GM19438 (cell line): ENCODE results near the gene GOLGA6A.
A peak's percentile ranks its signal among the peaks of the same experiment; 100 is the strongest.
"Not testable (repeated sequence)": the region's sequence is repeated elsewhere in the genome, so short reads cannot be mapped to it uniquely, and the experiment has no call there.

Experiments
- ATAC-seq: cut with Tn5 transposase; IDR thresholded peaks from one replicate; pipeline ENCODE4 v1.9.1; 2021; ENCODE audit warnings: low read depth; ENCODE audit not compliant: unreplicated experiment

The GOLGA6A gene

DNA sequence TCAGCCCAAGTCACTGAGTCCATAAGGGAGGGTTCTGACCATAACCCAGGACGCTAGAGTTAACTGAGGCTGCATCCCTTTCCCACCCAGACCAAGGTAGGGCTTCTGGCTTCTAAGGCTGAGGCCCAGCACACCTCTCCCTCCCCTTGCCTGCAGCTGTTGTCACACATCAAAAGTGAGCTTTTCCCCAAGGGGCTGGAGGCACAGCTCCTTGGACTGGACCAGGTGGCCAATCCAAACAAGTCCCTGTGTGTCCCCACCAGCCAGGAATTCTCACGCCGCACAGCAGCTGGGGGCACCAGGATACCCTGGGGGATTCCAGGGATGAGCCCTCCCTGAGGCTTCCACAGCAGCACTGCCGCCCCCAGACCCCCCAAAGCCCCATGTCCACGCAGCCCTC is 25.8 kb upstream of the GOLGA6A start:
- no peak for ATAC-seq

DNA sequence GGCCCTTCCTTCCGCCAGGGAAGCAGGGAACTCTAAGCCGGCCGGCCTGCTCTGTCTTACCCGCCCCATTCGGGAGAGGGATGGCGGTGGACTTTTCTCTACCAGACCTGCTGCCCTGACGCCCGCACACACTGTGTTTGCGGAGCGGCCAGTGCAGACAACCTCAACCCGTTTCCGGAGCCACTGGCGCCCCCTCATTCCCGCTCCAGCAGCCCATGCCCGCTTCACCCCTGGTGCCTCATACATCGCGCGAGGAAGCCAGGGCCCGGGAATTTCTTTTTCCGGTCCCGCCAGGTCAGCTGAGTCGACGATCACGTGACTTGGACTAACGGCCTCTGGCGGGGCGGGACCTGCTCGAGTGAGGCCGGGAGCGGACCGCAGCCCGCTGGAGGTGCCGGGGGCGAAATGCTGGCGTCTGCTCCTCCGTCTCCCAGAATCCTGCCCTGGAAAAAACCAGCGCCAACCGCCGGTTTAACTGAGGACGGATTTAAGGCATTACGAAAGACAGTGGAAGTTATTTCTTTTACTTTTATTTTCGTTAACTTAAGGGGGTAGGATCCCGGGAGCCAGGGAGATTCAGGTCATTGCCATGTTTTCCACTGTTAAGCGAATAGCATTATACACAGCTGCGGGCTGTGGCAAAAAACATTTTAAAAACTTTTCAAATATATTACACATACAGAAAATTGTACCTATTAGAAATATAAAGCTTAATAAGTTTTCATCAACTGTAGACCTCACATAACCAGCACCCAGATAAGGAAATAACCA is 17.8 kb upstream of the GOLGA6A start:
- ATAC-seq, result peak; percentile 94

DNA sequence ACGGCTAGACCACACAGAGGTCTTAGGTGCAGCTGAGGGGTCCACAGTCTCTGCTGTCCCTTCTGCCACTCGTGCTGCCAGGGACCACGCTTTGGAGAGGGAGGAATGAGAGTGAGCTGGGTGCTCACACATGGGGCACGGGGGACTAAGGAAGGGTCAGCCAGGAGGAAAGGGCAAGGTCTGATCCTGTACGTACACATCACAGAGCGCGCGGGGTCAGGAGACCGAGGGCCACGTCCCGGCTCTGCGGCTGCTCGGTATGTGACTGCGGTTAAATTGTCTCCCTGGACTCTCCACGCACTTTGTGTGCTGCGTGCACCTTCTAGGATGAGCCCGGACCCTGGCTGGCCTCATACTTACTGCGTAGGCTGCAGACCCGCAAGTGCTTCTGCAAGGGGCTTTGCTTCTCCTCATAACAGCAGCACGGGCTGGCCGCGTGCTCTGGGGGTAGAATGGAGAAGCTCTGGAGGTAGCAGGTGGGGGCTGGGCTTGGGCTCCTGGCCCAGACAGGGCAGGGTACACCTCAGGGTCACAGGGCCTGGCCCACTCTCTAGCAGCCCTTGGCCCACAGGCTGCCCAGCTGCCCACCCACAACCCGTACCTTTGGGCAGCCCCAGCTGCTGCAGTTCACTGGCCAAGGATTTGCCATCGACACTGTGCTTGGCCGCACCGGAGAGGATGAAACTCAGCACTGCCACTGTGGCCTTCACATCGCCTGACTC is 14.6 kb upstream of the GOLGA6A start:
- not testable (repeated sequence) for ATAC-seq

DNA sequence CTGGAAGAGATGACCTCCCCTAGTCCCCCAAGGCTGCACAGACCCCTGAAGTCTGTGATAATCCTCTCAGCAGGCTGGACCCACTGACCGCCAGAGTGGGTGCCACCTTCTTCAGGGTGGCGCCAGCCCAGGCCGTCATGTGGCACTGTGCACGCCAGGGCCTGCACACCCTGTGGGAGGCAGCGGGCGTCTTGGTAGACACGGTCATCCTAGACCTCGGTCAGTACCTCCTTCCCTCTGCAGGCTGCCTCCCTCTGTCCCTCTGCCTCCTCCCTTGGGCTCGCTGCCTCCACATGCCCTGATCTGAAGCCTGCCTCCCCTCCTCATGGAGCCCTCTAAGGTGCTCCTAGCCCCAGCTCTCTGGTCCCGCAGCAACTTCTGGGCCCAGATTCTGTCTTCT is 13.3 kb upstream of the GOLGA6A start:
- ATAC-seq, result not testable (repeated sequence)

DNA sequence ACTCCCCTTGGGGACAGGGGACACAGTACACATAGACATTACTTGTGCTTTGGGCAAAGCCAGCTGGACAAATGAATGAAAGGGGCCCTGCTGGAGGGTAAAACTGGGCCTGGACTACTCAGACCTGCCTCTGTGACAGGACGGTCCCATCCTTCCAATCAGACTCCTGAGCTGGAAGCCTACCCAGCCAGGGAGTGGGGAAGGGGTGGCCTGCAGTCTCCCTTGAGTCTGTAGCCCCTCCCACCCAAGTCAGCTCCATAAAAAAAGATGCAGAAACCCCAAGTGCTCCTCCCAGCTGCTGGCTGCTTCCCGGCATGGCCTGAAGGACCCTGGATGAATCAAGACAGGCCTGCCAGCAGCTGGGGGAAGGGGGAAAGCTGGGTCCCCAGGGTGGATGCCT is 12.2 kb upstream of the GOLGA6A start:
- ATAC-seq, result not testable (repeated sequence)

DNA sequence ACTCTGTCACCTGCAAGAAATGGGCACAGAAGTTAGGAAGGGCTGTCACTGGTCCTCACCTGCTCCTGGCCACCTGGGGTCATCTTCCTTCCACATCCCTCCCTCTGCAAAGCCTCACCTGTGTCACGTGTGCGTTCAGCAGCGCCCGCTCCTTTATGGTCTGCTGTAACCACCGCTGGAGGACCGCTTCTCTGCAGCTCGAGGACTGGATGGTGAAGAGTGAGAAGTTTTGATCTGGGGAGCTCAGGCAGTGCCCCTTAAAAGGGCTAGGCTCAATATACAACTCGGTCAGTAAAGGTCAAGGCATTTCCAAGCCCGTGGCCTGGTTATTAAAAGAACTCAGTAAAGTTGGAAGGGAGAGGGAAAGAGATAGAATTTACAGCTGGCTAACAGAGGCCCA is 6.6 kb downstream of the GOLGA6A start:
- not testable (repeated sequence) for ATAC-seq

DNA sequence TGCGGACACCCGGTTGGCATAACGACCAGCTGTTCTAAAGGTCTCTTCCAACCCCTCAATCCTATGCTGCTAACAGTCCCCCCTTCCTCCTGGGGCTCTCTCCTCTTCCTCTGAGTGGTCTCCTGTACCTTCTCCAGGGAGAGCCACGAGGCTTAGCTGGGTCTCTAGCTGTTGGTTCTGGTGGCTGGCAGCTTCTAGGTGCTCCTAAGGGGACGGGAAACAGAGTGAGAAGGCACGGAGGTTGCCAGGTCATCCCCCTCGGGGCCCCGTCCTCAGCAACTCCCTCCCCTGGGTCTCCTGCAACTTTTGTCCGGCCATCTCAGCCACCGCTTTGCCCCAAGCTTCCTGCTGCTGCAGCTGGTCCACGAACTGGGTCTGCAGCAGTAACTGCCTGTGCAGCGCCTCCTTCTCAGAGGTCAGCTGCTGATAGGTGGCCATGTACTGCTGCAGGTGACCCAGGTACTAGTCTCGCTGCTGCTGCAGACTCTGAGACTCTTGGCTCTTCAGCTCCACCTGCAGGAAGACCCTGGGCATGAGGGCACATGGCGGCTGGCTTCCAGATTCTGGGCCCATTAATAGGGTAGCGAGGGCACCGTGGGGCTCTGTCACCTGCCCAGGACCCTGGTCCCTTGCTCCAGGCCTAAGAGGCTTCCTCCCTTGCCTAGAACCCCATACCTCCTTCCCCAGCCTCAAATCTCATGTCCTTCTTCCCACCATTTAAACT is 9.6 kb downstream of the GOLGA6A start:
- not testable (repeated sequence) for ATAC-seq

DNA sequence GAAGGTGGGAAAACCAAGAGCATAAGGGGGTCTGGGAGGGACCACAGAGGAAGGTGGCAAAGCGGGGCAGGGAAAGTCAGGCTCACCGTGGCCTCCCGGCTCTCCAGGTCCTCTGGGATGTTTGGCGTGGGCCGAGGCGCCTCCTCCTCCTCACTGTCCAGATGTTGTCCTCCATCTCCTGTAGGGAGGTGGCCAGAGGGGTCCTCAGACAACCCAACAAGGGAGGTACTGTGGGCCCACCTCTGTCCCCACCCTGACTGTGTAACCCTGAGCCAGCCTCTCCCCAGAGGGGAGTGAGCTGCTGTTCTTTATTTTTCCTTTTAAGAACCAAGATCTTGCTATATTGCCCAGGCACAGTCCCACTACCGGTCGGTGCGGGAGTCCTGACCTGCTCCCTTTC is 10.2 kb downstream of the GOLGA6A start:
- ATAC-seq, result not testable (repeated sequence)

DNA sequence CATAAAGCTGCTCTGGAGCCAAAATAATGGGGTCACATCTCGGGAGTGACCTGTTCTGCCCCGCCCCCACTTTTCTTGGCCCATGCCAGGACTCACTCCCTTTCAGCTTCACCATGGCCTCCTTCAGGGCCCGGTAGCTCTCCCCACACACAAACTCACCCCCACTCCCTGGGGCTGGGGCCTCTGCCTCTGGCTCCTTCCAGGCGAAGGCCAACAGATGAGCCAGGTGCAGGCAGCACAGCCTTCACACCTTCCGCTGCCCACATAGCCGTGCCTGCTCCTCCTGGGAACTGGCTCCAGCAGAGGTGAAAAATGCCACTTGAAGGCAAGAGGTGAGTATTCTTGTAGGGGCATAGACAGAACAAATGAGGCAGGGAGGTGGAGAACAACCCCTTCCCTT is 10.7 kb downstream of the GOLGA6A start:
- ATAC-seq, result not testable (repeated sequence)

DNA sequence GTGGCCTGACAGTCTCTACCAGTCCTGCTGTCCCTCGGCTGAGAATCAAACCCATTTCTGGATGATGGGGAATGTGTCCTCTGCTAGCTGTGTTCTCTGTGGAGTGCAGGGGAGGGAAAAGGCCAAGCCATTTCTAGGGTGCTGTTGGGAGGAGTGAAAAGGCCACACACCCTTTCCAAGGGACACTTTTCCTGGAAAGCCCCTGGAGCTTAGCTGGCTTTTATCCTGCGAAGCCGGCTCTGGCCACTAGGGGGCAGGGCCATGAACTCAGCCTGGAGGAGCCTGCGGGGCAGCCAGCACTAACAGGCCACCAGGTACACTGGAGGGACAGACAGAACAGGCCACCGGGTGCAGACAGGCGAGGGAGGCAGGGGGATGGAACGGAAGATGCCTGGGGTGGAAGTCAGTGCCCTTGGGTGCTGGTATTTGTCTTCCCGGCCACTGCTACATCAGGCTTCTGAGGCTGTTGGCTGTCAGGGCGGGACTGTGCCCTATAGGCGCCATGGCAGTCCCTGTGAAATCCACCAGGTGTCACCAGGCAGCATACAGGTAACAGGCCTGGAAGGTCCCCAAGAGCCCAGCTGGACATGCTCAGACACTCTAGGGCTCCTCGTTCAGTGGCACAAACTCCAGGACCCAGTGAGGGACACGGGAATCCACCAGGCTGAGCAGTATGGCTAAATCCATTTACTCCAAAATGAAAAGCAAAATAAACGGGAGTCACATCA is 16.5 kb downstream of the GOLGA6A start:
- peak; percentile 74 for ATAC-seq

DNA sequence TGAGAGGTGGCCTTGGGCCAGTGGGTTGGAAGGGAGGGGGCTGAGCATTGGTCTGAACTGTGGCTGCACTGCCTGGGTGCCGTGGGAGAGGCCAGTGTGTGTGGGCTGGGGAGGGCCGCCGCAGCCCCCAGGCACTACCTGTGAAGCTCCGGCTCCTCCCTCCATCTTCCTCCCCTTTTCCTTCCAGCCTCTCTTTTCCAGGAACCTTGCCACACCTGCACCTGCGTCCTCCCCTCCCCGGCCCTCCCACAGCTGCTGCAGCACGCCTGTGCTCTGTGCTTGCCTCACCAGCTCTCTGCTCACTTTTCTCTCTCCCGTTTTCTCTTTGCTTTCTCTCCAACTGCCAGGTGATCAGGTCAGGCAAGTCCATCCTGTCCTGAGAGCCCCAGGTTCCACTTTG is 17.5 kb downstream of the GOLGA6A start:
- ATAC-seq, result not testable (repeated sequence)

DNA sequence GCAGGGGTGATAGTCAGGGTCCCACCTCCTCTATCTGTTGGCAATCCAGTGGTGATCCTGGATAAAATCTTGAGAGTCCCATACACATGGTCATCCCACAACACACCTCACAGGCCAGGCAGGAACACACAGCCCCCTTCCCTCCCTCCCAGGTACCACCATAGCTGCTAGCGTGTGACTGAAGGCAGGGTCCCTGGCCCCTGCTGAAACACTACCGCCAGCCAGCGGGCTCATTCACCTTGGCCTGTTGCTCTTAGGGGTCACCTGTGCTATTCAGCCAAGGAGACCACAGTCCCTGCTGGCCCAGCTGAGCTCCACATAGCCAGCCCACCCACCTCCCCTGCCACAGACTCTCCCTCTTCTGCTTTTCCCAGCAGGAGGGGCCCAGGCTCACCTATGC is 18.2 kb downstream of the GOLGA6A start:
- ATAC-seq, result not testable (repeated sequence)

DNA sequence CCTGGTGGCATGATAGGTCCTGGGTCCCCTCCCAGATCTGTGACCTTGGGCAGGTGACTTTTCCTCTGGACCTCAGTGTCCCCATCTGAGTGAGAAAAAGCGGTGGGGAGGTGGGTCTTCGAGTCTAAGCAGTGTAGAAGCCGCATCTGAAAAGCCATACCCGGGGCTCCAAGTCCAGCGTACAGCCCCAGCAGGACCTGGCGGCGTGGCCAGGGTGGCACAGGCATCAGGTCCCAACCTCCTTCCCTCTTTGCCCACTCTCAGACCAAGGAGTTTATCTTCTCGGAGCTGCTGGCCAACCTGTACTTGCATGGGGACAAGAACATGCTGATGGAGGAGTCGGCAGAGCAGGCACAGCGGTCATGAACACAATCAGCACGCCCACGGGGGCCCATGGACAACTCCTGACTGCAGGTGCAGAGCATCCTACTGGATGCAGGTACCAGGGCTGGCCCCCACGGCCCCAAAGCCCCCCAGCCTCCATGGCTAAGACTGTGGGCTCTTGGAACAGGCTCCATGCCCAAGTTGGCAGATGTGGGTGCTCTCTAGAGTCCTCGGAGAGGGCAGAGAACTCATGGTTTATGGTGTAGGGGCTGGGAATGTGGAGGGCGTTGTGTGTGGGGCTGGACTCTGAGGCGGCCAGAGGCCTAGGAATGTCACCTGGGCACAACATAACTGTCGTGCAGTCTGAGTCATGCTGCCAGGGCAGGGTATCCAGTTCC is 18.8 kb downstream of the GOLGA6A start:
- ATAC-seq, result not testable (repeated sequence)

DNA sequence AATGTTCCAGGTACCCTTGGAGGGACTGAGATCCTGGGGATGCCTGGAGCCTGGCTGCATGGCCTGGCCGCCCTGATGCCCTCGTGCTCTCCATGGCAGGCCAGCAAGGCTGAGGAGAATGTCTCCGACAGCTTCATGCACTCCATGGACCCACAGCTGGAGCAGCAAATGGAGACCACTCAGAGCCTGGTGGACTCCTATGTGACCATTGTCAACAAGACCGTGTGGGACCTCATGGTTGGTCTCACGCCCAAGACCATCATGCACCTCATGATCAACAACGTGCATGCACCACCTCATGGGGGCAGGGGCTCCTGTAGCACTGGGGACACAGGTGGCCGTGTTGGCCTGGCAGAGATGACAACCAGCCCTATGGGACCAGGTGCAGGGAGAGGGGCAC is 19.7 kb downstream of the GOLGA6A start:
- no peak for ATAC-seq

DNA sequence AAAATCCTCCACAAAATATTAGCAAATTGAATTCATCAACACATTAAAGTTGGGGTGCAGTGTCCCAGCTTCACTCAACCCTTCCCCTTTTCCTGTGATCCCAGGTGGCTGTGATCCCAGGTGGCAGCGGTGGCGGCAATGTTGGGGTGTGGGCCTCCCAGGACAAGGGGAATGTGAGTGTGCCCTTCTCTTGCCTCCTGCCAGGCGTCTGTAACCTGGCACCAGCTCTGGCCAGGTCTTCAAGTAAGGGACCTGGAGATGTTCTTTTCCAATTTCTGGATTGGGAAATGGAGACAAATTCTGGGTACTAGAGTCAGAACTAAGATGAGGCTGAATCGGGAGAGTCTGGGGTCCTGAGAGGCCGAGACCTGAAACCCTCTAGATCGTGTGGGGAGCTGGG is 20.1 kb downstream of the GOLGA6A start:
- ATAC-seq, result no peak

DNA sequence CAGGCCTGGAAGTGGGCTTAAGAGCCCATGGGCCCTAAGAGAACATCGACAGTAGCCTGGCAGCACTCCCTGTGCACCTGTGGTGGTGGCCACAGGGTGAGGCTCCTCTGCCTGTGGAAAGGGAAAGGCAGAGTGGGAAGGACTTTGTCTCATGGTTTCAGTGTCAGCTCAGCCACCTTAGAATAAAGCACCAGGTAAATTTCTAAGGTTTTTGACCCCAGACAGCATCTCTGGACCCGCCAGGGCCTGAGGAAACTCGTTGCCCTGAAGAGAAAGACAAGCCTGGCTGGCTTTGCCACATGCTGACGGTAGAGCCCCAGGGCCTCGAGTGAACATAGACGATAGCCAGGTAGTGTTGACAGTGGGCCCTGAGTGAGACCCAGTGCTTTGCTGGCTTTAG is 22.1 kb downstream of the GOLGA6A start:
- ATAC-seq, result no peak

DNA sequence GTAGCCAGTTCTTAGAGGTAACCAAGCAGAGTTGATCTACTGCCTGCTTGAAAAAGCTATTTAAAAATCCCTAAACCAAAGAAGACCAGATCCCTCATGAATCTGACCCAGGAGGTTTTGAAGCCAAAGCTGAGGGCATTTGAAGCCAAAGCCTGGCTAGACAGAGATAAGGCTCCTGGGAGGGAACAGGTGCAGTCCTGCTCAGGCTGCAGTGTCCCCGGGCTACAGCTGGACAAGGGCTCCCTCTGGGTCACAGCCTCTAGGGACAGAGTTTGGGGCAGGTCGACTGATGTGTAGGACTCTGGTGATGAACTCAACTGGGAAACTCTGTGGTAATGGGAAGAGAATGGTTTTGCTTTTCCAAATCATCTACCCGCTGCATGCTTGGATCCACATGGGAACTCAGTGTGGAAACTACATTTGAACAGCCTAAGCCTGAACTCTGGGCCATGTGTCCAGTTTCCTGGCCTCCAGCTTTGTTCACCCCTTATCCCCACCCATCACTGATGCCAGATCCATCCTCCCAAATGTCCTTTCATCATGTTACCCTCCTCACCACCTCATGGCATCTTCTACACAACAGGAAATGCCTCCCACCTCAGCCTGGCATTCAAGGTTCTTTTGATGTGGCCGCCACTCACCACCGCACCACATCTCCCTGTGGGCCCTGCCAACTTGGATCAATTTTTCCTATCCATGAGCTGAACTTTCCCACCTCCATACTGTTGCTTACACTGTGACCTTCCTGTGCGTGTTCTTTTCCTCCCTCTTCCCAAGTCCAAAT is 23.1 kb downstream of the GOLGA6A start:
- not testable (repeated sequence) for ATAC-seq

DNA sequence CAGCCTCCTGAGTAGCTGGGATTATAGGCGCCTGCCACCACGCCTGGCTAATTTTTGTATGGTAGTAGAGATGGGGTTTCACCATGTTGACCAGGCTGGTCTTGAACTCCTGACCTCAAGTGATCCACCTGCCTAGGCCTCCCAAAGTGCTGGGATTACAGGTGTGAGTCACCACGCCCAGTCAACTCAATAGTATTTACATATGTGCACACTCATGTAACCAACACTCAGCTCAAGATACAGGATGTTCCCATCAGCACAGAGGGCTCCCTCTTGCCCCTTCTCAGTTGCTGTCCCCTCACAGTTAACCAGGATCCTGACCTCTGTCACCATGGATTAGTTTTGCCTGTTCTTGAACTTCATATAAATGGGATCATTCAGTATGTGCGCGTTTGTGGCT is 26.0 kb downstream of the GOLGA6A start:
- ATAC-seq, result not testable (repeated sequence)

DNA sequence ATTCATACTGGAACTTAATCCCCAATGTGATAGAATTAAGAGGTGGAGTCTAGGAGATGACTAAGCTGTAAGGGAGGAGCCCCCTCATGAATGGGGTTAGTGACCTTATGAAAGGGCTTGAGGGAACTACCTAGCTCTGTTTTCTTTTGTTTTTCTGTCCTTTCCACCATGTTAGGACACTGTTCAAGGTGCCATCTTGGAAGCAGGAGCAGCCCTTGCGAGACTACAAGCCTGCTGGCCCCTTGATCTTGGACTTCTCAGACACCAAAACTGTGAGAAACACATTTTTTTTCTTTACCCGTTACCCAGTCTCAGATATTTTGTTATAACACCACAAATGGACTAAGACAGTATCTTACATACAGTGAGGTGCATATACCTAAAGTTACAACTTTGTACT is 26.5 kb downstream of the GOLGA6A start:
- ATAC-seq, result no peak
